Activated T-helper 1 cell treated with anti-CD3 and anti-CD28 coated beads, Interleukin-12 subunit alpha, Interleukin-12 subunit beta, Interleukin-2, Interleukin-4 antibody, amounts not matched to agents 30 ng/mL and 10 ng/mL and 1 ng/mL, durations not matched to agents 14 hours and 24 hours and 36 hours (primary cell): Measurements from ENCODE around the gene ZFYVE9. TPM values are rescaled to one million over a fixed set of nuclear protein-coding genes. Genes with fewer than 3 reads are reported as not detected.
A peak's percentile ranks its signal among the peaks of the same experiment; 100 is the strongest.
"Not testable (repeated sequence)": the region's sequence is repeated elsewhere in the genome, so short reads cannot be mapped to it uniquely, and the experiment has no call there.

Experiments
- DNase-seq: peaks from one replicate; pipeline ENCODE4 v3.0.0; 2021; ENCODE audit warnings: low spot score
- H3K27ac Mint-ChIP-seq: one replicate; pipeline ENCODE4 v1.8.0; 2021; ENCODE audit warnings: mild to moderate bottlenecking, mixed read lengths
- H3K27me3 Mint-ChIP-seq: one replicate; pipeline ENCODE4 v1.8.0; 2022; ENCODE audit warnings: mild to moderate bottlenecking, moderate library complexity, mixed read lengths; ENCODE audit not compliant: insufficient read depth
- H3K36me3 Mint-ChIP-seq: one replicate; pipeline ENCODE4 v1.8.0; 2021; ENCODE audit warnings: low read depth, mixed read lengths
- H3K4me1 Mint-ChIP-seq: one replicate; pipeline ENCODE4 v1.8.0; 2021; ENCODE audit warnings: low read depth, mixed read lengths
- H3K4me3 Mint-ChIP-seq: one replicate; pipeline ENCODE4 v1.8.0; 2021; ENCODE audit warnings: mild to moderate bottlenecking, moderate library complexity, mixed read lengths
- H3K9me3 Mint-ChIP-seq: one replicate; pipeline ENCODE4 v1.8.0; 2021; ENCODE audit warnings: mixed read lengths
- intact Hi-C: fragments of 100-400 bp; cut with micrococcal nuclease; formaldehyde crosslinking; loops from one replicate; pipeline ENCODE4 v1.15.1; 2024
- total RNA-seq: library from RNA; stranded (reverse); gene quantifications from 2 replicates; pipeline ENCODE4 v1.2.3, GENCODE V29; 2022

ZFYVE9 gene
- total RNA-seq, 1 donor from 2014 or later: 4.1 TPM

- Mint-ChIP-seq H3K27me3 (no peaks in the 10 kb centered on the region), H3K27ac (peak overlapping the region; percentile 84), H3K4me1 (peaks cover 55% of the 10 kb centered on the region), H3K36me3 (peaks cover 29% of the 10 kb centered on the region), H3K9me3 (no peaks in the 10 kb centered on the region), H3K4me3 (peak overlapping the region; percentile 90)
- DNase-seq: no peak
- intact Hi-C loops: loop anchor here (1.0 to 10.0 kb wide), 9 partner anchors 57 to 1582 kb away; partner anchors contain the start of genes ECHDC2, IFT25, KTI12 and LRP8
Observed at GRCh38 chr1:52365071-52365745, 223.3 kb downstream of the ZFYVE9 start.

GRCh38 chr1:52365746-52366516 lies 224.0 kb downstream of the ZFYVE9 start, which contains the start of gene CC2D1B:
TSS of gene CC2D1B (minus strand) at chr1:52366205. CDS start at chr1:52364620, 1,585 bp downstream.
- H3K4me1 Mint-ChIP-seq: peaks cover 55% of the 10 kb centered on the region
- peak within 1 kb of the TSS; percentile 84 for H3K27ac Mint-ChIP-seq
- intact Hi-C loops: loop anchor here (1.0 to 10.0 kb wide), 17 partner anchors 38 to 1581 kb away; partner anchors contain the start of genes BTF3L4, COA7, CPT2 and ECHDC2
- H3K9me3 Mint-ChIP-seq: no peaks in the 10 kb centered on the region
- peak within 1 kb of the TSS; percentile 90 for H3K4me3 Mint-ChIP-seq
- peak; percentile 100 for DNase-seq
- H3K36me3 Mint-ChIP-seq: peaks cover 28% of the 10 kb centered on the region
- no peaks in the 10 kb centered on the region for H3K27me3 Mint-ChIP-seq

- no peak for DNase-seq
- Mint-ChIP-seq H3K36me3 (peaks cover 26% of the 10 kb centered on the region), H3K27ac (peak overlapping the region; percentile 51), H3K4me3 (peak overlapping the region; percentile 61), H3K9me3 (no peaks in the 10 kb centered on the region), H3K4me1 (peaks cover 55% of the 10 kb centered on the region), H3K27me3 (no peaks in the 10 kb centered on the region)
- intact Hi-C loops: loop anchor here (1.0 to 10.0 kb wide), 14 partner anchors 38 to 1581 kb away; partner anchors contain the start of genes BTF3L4, COA7, CPT2 and ECHDC2
Observed at GRCh38 chr1:52366517-52366827, 224.6 kb downstream of the ZFYVE9 start.

- Mint-ChIP-seq H3K36me3 (peaks cover 18% of the 10 kb centered on the region), H3K4me3 (peak overlapping the region; percentile 47), H3K9me3 (no peaks in the 10 kb centered on the region), H3K4me1 (peaks cover 47% of the 10 kb centered on the region), H3K27ac (no peak overlapping the region), H3K27me3 (no peaks in the 10 kb centered on the region)
- DNase-seq: no peak
- intact Hi-C loops: loop anchor here (5.0 to 10.0 kb wide), 6 partner anchors 55 to 1580 kb away; partner anchors contain the start of genes ECHDC2, IFT25, LRP8 and LRRC42
Observed at GRCh38 chr1:52367272-52367671, 225.4 kb downstream of the ZFYVE9 start.

- no peak overlapping the region for H3K27ac Mint-ChIP-seq
- intact Hi-C loops: loop anchor here (5.0 to 10.0 kb wide), 6 partner anchors 54 to 1579 kb away; partner anchors contain the start of genes ECHDC2, IFT25, LRP8 and LRRC42
- peaks cover 41% of the 10 kb centered on the region for H3K4me1 Mint-ChIP-seq
- H3K4me3 Mint-ChIP-seq: peak overlapping the region; percentile 72
- peaks cover 19% of the 10 kb centered on the region for H3K36me3 Mint-ChIP-seq
- H3K27me3 Mint-ChIP-seq: no peaks in the 10 kb centered on the region
- DNase-seq: peak; percentile 61
- H3K9me3 Mint-ChIP-seq: no peaks in the 10 kb centered on the region
Observed at GRCh38 chr1:52368383-52369172, 226.7 kb downstream of the ZFYVE9 start.

GRCh38 chr1:52369851-52370250 lies 228.0 kb downstream of the ZFYVE9 start:
- H3K4me3 Mint-ChIP-seq, H3K27ac Mint-ChIP-seq: not testable (repeated sequence)
- intact Hi-C loops: loop anchor here (5.0 to 10.0 kb wide), 6 partner anchors 52 to 1577 kb away; partner anchors contain the start of genes ECHDC2, IFT25, LRP8 and LRRC42

GRCh38 chr1:52385376-52385775 lies 243.5 kb downstream of the ZFYVE9 start:
- intact Hi-C loops: no loop called here
- peaks cover 50% of the 10 kb centered on the region for H3K36me3 Mint-ChIP-seq
- H3K4me1 Mint-ChIP-seq: no peaks in the 10 kb centered on the region

More at GRCh38 chr1:52369851-52370250, 228.0 kb downstream of the ZFYVE9 start:
- Mint-ChIP-seq H3K4me1 (peaks cover 29% of the 10 kb centered on the region), H3K36me3 (peaks cover 14% of the 10 kb centered on the region)
- not testable (repeated sequence) for H3K9me3 Mint-ChIP-seq, DNase-seq, H3K27me3 Mint-ChIP-seq

GRCh38 chr1:52386458-52386857 lies 244.6 kb downstream of the ZFYVE9 start:
- no peaks in the 10 kb centered on the region for H3K9me3 Mint-ChIP-seq
- H3K36me3 Mint-ChIP-seq: peaks cover 47% of the 10 kb centered on the region
- intact Hi-C loops: no loop called here
- no peak overlapping the region for H3K27ac Mint-ChIP-seq
- H3K4me1 Mint-ChIP-seq: no peaks in the 10 kb centered on the region
- DNase-seq: no peak
- H3K27me3 Mint-ChIP-seq: no peaks in the 10 kb centered on the region
- no peak overlapping the region for H3K4me3 Mint-ChIP-seq

More at GRCh38 chr1:52385376-52385775, 243.5 kb downstream of the ZFYVE9 start:
- no peak for DNase-seq
- no peak overlapping the region for H3K4me3 Mint-ChIP-seq
- H3K27ac Mint-ChIP-seq: no peak overlapping the region
- H3K9me3 Mint-ChIP-seq: no peaks in the 10 kb centered on the region
- no peaks in the 10 kb centered on the region for H3K27me3 Mint-ChIP-seq

- DNase-seq: no peak
- Mint-ChIP-seq H3K9me3 (no peaks in the 10 kb centered on the region), H3K27me3 (no peaks in the 10 kb centered on the region), H3K27ac (no peak overlapping the region), H3K4me3 (no peak overlapping the region), H3K4me1 (no peaks in the 10 kb centered on the region), H3K36me3 (peaks cover 57% of the 10 kb centered on the region)
- intact Hi-C loops: no loop called here
Observed at GRCh38 chr1:52393174-52393573, 251.3 kb downstream of the ZFYVE9 start.

Other genes with a start within 250 kb of the ZFYVE9 start
- 0.05 TPM in 2 replicates for gene RAB3B, start 151.4 kb upstream of the ZFYVE9 start, total RNA-seq
- 21.6 and 22.4 TPM in 2 replicates for gene KTI12, start 108.3 kb upstream of the ZFYVE9 start, total RNA-seq
- 46.0 and 46.7 TPM in 2 replicates for gene TXNDC12, start 86.9 kb upstream of the ZFYVE9 start, total RNA-seq
- 44.9 and 47.5 TPM in 2 replicates for gene BTF3L4, start 85.8 kb upstream of the ZFYVE9 start, total RNA-seq
- gene CC2D1B, start 224.1 kb downstream of the ZFYVE9 start, total RNA-seq: 40.5 and 42.3 TPM in 2 replicates